ENCODE results near the gene ALK. TPM values are rescaled to one million over a fixed set of nuclear protein-coding genes. Genes with fewer than 3 reads are reported as not detected.

The ALK gene
- total RNA-seq, 1 donor from 2014 or later: 9.6 TPM

DNA sequence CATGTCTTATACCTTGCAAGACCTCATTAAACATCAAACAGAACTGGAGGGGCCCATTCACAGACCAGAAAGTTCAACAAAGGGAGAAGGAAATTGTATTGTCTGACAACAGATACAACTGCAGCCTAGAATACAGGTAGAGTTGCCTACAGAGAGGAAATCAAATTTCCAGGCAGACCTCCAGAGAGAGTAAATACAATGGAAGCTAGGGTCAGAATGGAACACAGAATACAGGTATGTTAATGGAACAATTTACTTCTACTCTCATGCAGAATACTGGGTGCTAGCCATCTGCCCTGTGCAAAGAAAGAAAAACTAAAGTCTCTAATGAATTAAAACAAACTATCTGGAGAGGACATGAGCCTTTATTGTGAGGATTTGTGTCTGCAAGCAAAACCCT, 31.6 kb upstream of the ALK start:
- Mint-ChIP-seq H3K27me3 (ENCODE audit: unreplicated experiment) (no peaks in the 10 kb centered on the region), H3K36me3 (ENCODE audit: unreplicated experiment) (no peaks in the 10 kb centered on the region), H3K9me3 (ENCODE audit: unreplicated experiment) (no peaks in the 10 kb centered on the region), H3K4me3 (ENCODE audit: unreplicated experiment) (no peak overlapping the region), H3K27ac (ENCODE audit: unreplicated experiment) (no peak overlapping the region), H3K4me1 (ENCODE audit: low read depth, unreplicated experiment) (no peaks in the 10 kb centered on the region)
- DNase-seq: no peak
- TF ChIP-seq, protein P1, sequence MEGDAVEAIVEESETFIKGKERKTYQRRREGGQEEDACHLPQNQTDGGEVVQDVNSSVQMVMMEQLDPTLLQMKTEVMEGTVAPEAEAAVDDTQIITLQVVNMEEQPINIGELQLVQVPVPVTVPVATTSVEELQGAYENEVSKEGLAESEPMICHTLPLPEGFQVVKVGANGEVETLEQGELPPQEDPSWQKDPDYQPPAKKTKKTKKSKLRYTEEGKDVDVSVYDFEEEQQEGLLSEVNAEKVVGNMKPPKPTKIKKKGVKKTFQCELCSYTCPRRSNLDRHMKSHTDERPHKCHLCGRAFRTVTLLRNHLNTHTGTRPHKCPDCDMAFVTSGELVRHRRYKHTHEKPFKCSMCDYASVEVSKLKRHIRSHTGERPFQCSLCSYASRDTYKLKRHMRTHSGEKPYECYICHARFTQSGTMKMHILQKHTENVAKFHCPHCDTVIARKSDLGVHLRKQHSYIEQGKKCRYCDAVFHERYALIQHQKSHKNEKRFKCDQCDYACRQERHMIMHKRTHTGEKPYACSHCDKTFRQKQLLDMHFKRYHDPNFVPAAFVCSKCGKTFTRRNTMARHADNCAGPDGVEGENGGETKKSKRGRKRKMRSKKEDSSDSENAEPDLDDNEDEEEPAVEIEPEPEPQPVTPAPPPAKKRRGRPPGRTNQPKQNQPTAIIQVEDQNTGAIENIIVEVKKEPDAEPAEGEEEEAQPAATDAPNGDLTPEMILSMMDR (IDR thresholded peaks at IDR 0.05; ENCODE audit: partially characterized antibody, unreplicated experiment): no peak

DNA sequence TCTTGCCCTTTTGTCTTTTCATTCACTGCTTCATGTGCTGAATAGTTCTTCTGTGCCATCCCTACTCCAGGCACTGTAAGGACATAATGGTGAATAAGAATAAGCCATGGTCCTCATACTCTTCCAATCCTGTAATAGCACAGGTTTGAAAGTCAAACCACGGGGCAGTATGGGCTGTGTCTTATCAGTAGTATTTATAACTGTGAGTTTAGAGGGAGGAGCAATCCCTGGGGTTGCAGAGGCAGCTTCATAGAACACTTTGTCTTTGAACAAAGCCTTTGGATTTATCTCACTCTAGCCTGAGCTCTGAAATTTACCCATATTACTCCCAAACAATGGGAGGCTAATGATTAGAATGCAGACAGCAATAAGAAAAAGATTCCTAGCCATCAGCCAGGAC, 30.2 kb upstream of the ALK start:
- Mint-ChIP-seq H3K4me3 (ENCODE audit: unreplicated experiment) (no peak overlapping the region), H3K27ac (ENCODE audit: unreplicated experiment) (no peak overlapping the region), H3K36me3 (ENCODE audit: unreplicated experiment) (no peaks in the 10 kb centered on the region), H3K4me1 (ENCODE audit: low read depth, unreplicated experiment) (no peaks in the 10 kb centered on the region), H3K9me3 (ENCODE audit: unreplicated experiment) (no peaks in the 10 kb centered on the region), H3K27me3 (ENCODE audit: unreplicated experiment) (peaks cover 2% of the 10 kb centered on the region)
- no peak for DNase-seq
- TF ChIP-seq, protein P1 (IDR thresholded peaks at IDR 0.05; ENCODE audit: partially characterized antibody, unreplicated experiment): no peak

DNA sequence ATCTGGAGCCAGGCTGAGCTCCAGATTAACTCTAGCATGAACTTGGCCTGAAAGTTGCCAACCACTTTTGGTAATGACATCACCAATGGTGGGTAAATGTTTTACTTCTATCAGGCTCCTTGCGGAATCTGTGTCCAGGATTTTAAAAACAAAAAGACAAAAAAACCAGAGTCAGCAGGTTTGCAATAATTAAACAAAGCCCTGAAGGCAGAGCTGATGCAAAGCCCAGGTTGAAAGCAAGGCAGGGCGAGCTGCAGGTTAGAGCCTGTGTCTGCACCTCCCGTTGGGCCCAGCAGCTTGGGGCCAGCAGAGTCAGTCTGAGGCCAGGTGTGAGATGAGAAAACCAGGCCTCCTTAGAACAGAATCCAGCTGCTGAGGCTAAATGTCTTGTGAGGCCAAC, 29.1 kb upstream of the ALK start:
- H3K27me3 Mint-ChIP-seq (ENCODE audit: unreplicated experiment): peaks cover 2% of the 10 kb centered on the region
- TF ChIP-seq, protein P1 (IDR thresholded peaks at IDR 0.05; ENCODE audit: partially characterized antibody, unreplicated experiment): no peak
- H3K4me1 Mint-ChIP-seq (ENCODE audit: low read depth, unreplicated experiment): no peaks in the 10 kb centered on the region
- no peak overlapping the region for H3K27ac Mint-ChIP-seq (ENCODE audit: unreplicated experiment)
- H3K36me3 Mint-ChIP-seq (ENCODE audit: unreplicated experiment): no peaks in the 10 kb centered on the region
- no peak overlapping the region for H3K4me3 Mint-ChIP-seq (ENCODE audit: unreplicated experiment)
- no peak for DNase-seq
- no peaks in the 10 kb centered on the region for H3K9me3 Mint-ChIP-seq (ENCODE audit: unreplicated experiment)

DNA sequence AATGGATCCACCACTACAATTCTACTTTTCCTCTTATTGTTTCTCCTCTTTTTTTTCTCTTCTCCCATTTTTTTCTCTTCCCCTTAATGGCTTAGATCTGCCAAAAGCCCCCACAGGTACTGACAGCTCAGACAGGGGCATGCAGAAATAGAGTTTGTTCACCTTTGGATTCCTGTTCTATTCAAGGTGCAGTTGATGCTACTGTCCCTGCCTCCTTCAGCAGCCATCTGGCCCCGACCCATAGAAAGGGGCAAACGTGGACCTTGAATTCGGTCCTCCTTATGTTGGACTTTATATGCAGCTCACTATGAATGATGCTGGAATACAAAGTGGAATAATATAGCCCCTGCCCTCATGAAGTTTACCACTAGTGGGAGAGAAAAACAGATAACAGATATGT, 27.7 kb upstream of the ALK start:
- peaks cover 3% of the 10 kb centered on the region for H3K27me3 Mint-ChIP-seq (ENCODE audit: unreplicated experiment)
- no peak overlapping the region for H3K27ac Mint-ChIP-seq (ENCODE audit: unreplicated experiment)
- no peaks in the 10 kb centered on the region for H3K4me1 Mint-ChIP-seq (ENCODE audit: low read depth, unreplicated experiment)
- no peaks in the 10 kb centered on the region for H3K9me3 Mint-ChIP-seq (ENCODE audit: unreplicated experiment)
- TF ChIP-seq, protein P1 (IDR thresholded peaks at IDR 0.05; ENCODE audit: partially characterized antibody, unreplicated experiment): no peak
- no peak overlapping the region for H3K4me3 Mint-ChIP-seq (ENCODE audit: unreplicated experiment)
- peaks cover 4% of the 10 kb centered on the region for H3K36me3 Mint-ChIP-seq (ENCODE audit: unreplicated experiment)
- no peak for DNase-seq

DNA sequence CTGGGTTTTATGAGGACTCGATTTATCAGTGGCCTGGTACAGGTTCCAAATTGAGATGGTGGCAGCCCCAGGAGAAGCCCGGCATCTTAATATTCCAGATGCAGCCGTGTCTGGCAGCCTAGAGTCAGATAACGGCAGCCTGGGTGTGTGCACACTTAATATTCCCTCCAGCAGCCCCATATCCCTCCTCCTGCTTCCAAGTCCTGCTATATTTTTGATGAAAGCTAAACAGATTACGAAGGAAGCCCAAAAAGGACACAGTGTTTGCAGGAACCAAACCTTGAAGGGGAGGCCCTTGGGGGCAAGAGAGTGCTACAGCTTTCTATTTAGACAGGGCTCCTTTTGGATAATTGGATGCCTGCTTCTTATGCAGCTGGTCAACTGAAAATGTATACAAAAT, 25.1 kb upstream of the ALK start:
- H3K36me3 Mint-ChIP-seq (ENCODE audit: unreplicated experiment): peaks cover 7% of the 10 kb centered on the region
- no peak overlapping the region for H3K4me3 Mint-ChIP-seq (ENCODE audit: unreplicated experiment)
- no peak overlapping the region for H3K27ac Mint-ChIP-seq (ENCODE audit: unreplicated experiment)
- peaks cover 5% of the 10 kb centered on the region for H3K27me3 Mint-ChIP-seq (ENCODE audit: unreplicated experiment)
- H3K4me1 Mint-ChIP-seq (ENCODE audit: low read depth, unreplicated experiment): no peaks in the 10 kb centered on the region
- TF ChIP-seq, protein P1 (IDR thresholded peaks at IDR 0.05; ENCODE audit: partially characterized antibody, unreplicated experiment): no peak
- H3K9me3 Mint-ChIP-seq (ENCODE audit: unreplicated experiment): no peaks in the 10 kb centered on the region
- no peak for DNase-seq

Data from glutamatergic neuron (in vitro differentiated cells).